A673 (cell line): Measurements from ENCODE around the gene ZBTB16. TPM values are rescaled to one million over a fixed set of nuclear protein-coding genes. Genes with fewer than 3 reads are reported as not detected.

Experiments used
- BruUV-seq: library from RNA; stranded (reverse); fragments of 400-500 nt; replicated peaks from 2 replicates; lab custom pipeline; 2021; lab: Mats Ljungman, UMichigan
- CTCF ChIA-PET: fragments of 300-600 bp; sonication (Branson Sonifier 250); formaldehyde crosslinking; loops from one replicate; lab custom pipeline; 2022; ENCODE audit warnings: antibody characterized with exemption; lab: Charles Lee
- POLR2A ChIA-PET: fragments of 300-600 bp; sonication (Branson Sonifier 250); formaldehyde crosslinking; loops from one replicate; lab custom pipeline; 2022; ENCODE audit warnings: antibody characterized with exemption; ENCODE audit not compliant: low non-redundant PET; lab: Charles Lee
- DNase-seq: peaks from one replicate; pipeline ENCODE4 v3.0.0-alpha.2; 2015; ENCODE audit warnings: low spot score
- H3K27ac ChIP-seq: fragments of 200-600 bp; sonication (generic); 2 replicates; pipeline ENCODE4 v1.5.1; 2016; ENCODE audit warnings: mixed run types, low read depth, mild to moderate bottlenecking, mixed read lengths, antibody characterized with exemption, low read length; ENCODE audit not compliant: poor library complexity, severe bottlenecking
- H3K27me3 ChIP-seq: fragments of 200-600 bp; sonication (generic); replicated peaks from 2 replicates; pipeline ENCODE4 v1.6.1; 2017; ENCODE audit warnings: mixed run types, low read depth, mild to moderate bottlenecking, mixed read lengths, antibody characterized with exemption, low read length; ENCODE audit not compliant: insufficient read depth, poor library complexity
- H3K36me3 ChIP-seq: fragments of 200-600 bp; sonication (generic); 2 replicates; pipeline ENCODE4 v1.6.1; 2016; ENCODE audit warnings: mixed run types, mild to moderate bottlenecking, mixed read lengths, antibody characterized with exemption, low read length; ENCODE audit not compliant: insufficient read depth, poor library complexity, severe bottlenecking
- H3K4me1 ChIP-seq: fragments of 200-600 bp; sonication (generic); 2 replicates; pipeline ENCODE4 v1.6.1; 2017; ENCODE audit warnings: mixed run types, mild to moderate bottlenecking, mixed read lengths, antibody characterized with exemption, low read length; ENCODE audit not compliant: insufficient read depth, poor library complexity, severe bottlenecking
- H3K4me3 ChIP-seq: fragments of 200-600 bp; sonication (generic); 2 replicates; pipeline ENCODE4 v1.5.1; 2016; ENCODE audit warnings: low read depth, mixed run types, mild to moderate bottlenecking, mixed read lengths, low read length; ENCODE audit not compliant: poor library complexity, severe bottlenecking
- H3K9me3 ChIP-seq: fragments of 200-600 bp; sonication (generic); 2 replicates; pipeline ENCODE4 v1.6.1; 2016; ENCODE audit warnings: mixed run types, low read depth, mild to moderate bottlenecking, mixed read lengths, antibody characterized with exemption, low read length; ENCODE audit not compliant: poor library complexity, severe bottlenecking
- CTCF ChIP-seq: fragments of 300-800, 200-600 bp; sonication (generic); conservative IDR thresholded peaks from 2 replicates; pipeline ENCODE4 v1.5.1; 2017; ENCODE audit warnings: low read depth, mild to moderate bottlenecking, antibody characterized with exemption, low read length, moderate library complexity, mixed read lengths
- EZH2 ChIP-seq: fragments of 200-600 bp; sonication (generic); IDR thresholded peaks from 2 replicates; pipeline ENCODE4 v1.6.1; 2017; ENCODE audit warnings: borderline replicate concordance, low read depth, mild to moderate bottlenecking, mixed read lengths, antibody characterized with exemption, low read length; ENCODE audit not compliant: poor library complexity, severe bottlenecking
- intact Hi-C: fragments of 100-400 bp; cut with micrococcal nuclease; formaldehyde crosslinking; loops from one replicate; pipeline ENCODE4 v1.10.0; 2022; ENCODE audit not compliant: unreplicated experiment
- total RNA-seq: library from RNA; stranded (reverse); gene quantifications from 2 replicates; pipeline ENCODE4 v1.2.3, GENCODE V29; 2021

The ZBTB16 gene
- total RNA-seq, 1 experiment from 2014 or later: 12.0 TPM

- DNase-seq: no peak
- Histone ChIP-seq H3K4me1 (peaks cover 8% of the 10 kb centered on the region), H3K27ac (no peak overlapping the region), H3K36me3 (no peaks in the 10 kb centered on the region), H3K27me3 (no peaks in the 10 kb centered on the region), H3K9me3 (no peaks in the 10 kb centered on the region), H3K4me3 (no peak overlapping the region)
- TF ChIP-seq CTCF: no peak
- no TSS peak for BruUV-seq
- intact Hi-C loops: no loop called here
- CTCF ChIA-PET: no interaction called here
- POLR2A ChIA-PET: no interaction called here
Observed at GRCh38 chr11:114088836-114089235, 29.3 kb downstream of the ZBTB16 start.

- intact Hi-C loops: no loop called here
Observed at GRCh38 chr11:114089748-114090147, 30.2 kb downstream of the ZBTB16 start.

GRCh38 chr11:114090225-114090910, 30.9 kb downstream of the ZBTB16 start:
- Histone ChIP-seq H3K27ac (no peak overlapping the region), H3K36me3 (no peaks in the 10 kb centered on the region), H3K4me3 (no peak overlapping the region), H3K4me1 (peaks cover 6% of the 10 kb centered on the region), H3K9me3 (no peaks in the 10 kb centered on the region), H3K27me3 (no peaks in the 10 kb centered on the region)
- POLR2A ChIA-PET: no interaction called here
- no peak for DNase-seq
- TF ChIP-seq EZH2: no peak
- TF ChIP-seq CTCF: no peak
- intact Hi-C loops: no loop called here
- CTCF ChIA-PET: no interaction called here
- BruUV-seq: no TSS peak

More at GRCh38 chr11:114089748-114090147, 30.2 kb downstream of the ZBTB16 start:
- no peaks in the 10 kb centered on the region for H3K36me3 ChIP-seq
- CTCF ChIA-PET: no interaction called here
- H3K4me1 ChIP-seq: peaks cover 4% of the 10 kb centered on the region
- H3K4me3 ChIP-seq: no peak overlapping the region
- no peak for DNase-seq
- no peak overlapping the region for H3K27ac ChIP-seq
- TF ChIP-seq CTCF: no peak
- no TSS peak for BruUV-seq
- POLR2A ChIA-PET: no interaction called here
- H3K27me3 ChIP-seq: no peaks in the 10 kb centered on the region
- H3K9me3 ChIP-seq: no peaks in the 10 kb centered on the region
